HepG2 (cell line): ENCODE measurements around the gene NDC80. TPM values are rescaled to one million over a fixed set of nuclear protein-coding genes. Genes with fewer than 3 reads are reported as not detected.
A peak's percentile ranks its signal among the peaks of the same experiment; 100 is the strongest.

Source experiments
- BRD4 ChIP-seq: sonication (generic); formaldehyde crosslinking; IDR thresholded peaks from 2 replicates; pipeline ENCODE4 v1.4.0; 2020; ENCODE audit warnings: missing genetic modification reagents
- FLYWCH1 ChIP-seq: sonication (generic); formaldehyde crosslinking; IDR thresholded peaks from 2 replicates; pipeline ENCODE4 v1.8.1; 2023; ENCODE audit warnings: mild to moderate bottlenecking, missing genetic modification reagents
- GATAD2A ChIP-seq: IDR thresholded peaks from 2 replicates; pipeline ENCODE4 v1.6.1; 2016
- HMG20A ChIP-seq: IDR thresholded peaks from 2 replicates; pipeline ENCODE4 v1.6.1; 2016; ENCODE audit warnings: borderline replicate concordance
- KLF12 ChIP-seq: sonication (generic); formaldehyde crosslinking; IDR thresholded peaks from 2 replicates; pipeline ENCODE4 v1.4.0; 2020; ENCODE audit warnings: missing genetic modification reagents, borderline replicate concordance
- NCOR1 ChIP-seq: fragments of 200-600 bp; sonication (generic); IDR thresholded peaks from 2 replicates; pipeline ENCODE4 v1.7.0; 2017; ENCODE audit warnings: antibody characterized with exemption, low read length, borderline replicate concordance
- PAWR ChIP-seq: sonication (generic); formaldehyde crosslinking; IDR thresholded peaks from 2 replicates; pipeline ENCODE4 v1.4.0; 2020; ENCODE audit warnings: missing genetic modification reagents, mild to moderate bottlenecking, borderline replicate concordance
- SMAD1 ChIP-seq: sonication (generic); formaldehyde crosslinking; IDR thresholded peaks from 2 replicates; pipeline ENCODE4 v1.4.0; 2020; ENCODE audit warnings: missing genetic modification reagents, low read depth, mild to moderate bottlenecking, borderline replicate concordance
- U2AF1 ChIP-seq: fragments of 200-400 bp; formaldehyde crosslinking; optimal IDR thresholded peaks from 2 replicates; pipeline ENCODE3; 2017; ENCODE audit warnings: mild to moderate bottlenecking, low read depth, low read length
- ZBTB20 ChIP-seq: sonication (generic); formaldehyde crosslinking; IDR thresholded peaks from 2 replicates; pipeline ENCODE4 v1.8.1; 2023; ENCODE audit warnings: missing genetic modification reagents, low read depth, mild to moderate bottlenecking, borderline replicate concordance
- ZBTB8A ChIP-seq: sonication (generic); formaldehyde crosslinking; IDR thresholded peaks from 2 replicates; pipeline ENCODE4 v1.4.0; 2020; ENCODE audit warnings: mild to moderate bottlenecking, low read depth, missing genetic modification reagents, borderline replicate concordance
- ZFP90 ChIP-seq: sonication (generic); formaldehyde crosslinking; IDR thresholded peaks from 2 replicates; pipeline ENCODE4 v1.8.0; 2022; ENCODE audit warnings: missing genetic modification reagents, mild to moderate bottlenecking, inconsistent platforms, borderline replicate concordance
- ZMYM3 ChIP-seq: sonication (generic); formaldehyde crosslinking; IDR thresholded peaks from 2 replicates; pipeline ENCODE4 v1.5.1; 2020; ENCODE audit warnings: mild to moderate bottlenecking, missing genetic modification reagents
- ZNF343 ChIP-seq: sonication (generic); formaldehyde crosslinking; IDR thresholded peaks from 2 replicates; pipeline ENCODE4 v1.4.0; 2020; ENCODE audit warnings: mild to moderate bottlenecking, missing genetic modification reagents
- ZNF670 ChIP-seq: sonication (generic); formaldehyde crosslinking; IDR thresholded peaks from 2 replicates; pipeline ENCODE4 v1.8.0; 2022; ENCODE audit warnings: mild to moderate bottlenecking, missing genetic modification reagents, borderline replicate concordance
- ZNF737 ChIP-seq: sonication (generic); formaldehyde crosslinking; IDR thresholded peaks from 2 replicates; pipeline ENCODE4 v1.5.0; 2020; ENCODE audit warnings: missing genetic modification reagents, mild to moderate bottlenecking, borderline replicate concordance
- ZNF761 ChIP-seq: sonication (generic); formaldehyde crosslinking; conservative IDR thresholded peaks from 2 replicates; pipeline ENCODE4 v1.4.0; 2020; ENCODE audit warnings: mild to moderate bottlenecking, missing genetic modification reagents
- ZNF777 ChIP-seq: sonication (generic); formaldehyde crosslinking; IDR thresholded peaks from 2 replicates; pipeline ENCODE4 v1.4.0; 2020; ENCODE audit warnings: missing genetic modification reagents
- polyA plus RNA-seq, 8 experiments: library from polyadenylated mRNA; depleted of rRNA in 3 of 8; stranded (reverse) in 7 of 8; unstranded in 1 of 8; fragments of >200 nt; fragmentation: Illumina TruSeq in 4 of 8; extraction: Trizol in 4 of 8; gene quantifications; 2 replicates each; pipeline versions ENCODE4 v1.2.1 to v1.2.3, GENCODE V29; 2011 to 2016; ENCODE audit warnings: low read depth in 4 of 8, missing spikeins in 1 of 8, mixed read lengths in 1 of 8; ENCODE audit not compliant: insufficient read depth in 1 of 8
- total RNA-seq, 5 experiments: library from RNA; depleted of rRNA; stranded (reverse); fragments of >200 nt; fragmentation: Illumina TruSeq; extraction: Trizol; gene quantifications; 2 replicates each; pipeline ENCODE4 v1.2.3, GENCODE V29; 2016; ENCODE audit warnings: low read depth in 1 of 5
- TF ChIP-seq, protein P1 (sequence below): sonication (generic); formaldehyde crosslinking; IDR thresholded peaks from 2 replicates; pipeline ENCODE4 v1.4.0; 2020; ENCODE audit warnings: low read depth, missing genetic modification reagents
- TF ChIP-seq, protein P2 (sequence below): sonication (generic); formaldehyde crosslinking; IDR thresholded peaks from 2 replicates; pipeline ENCODE4 v1.5.1; 2020; ENCODE audit warnings: mild to moderate bottlenecking, missing genetic modification reagents, borderline replicate concordance

The NDC80 gene
- total and polyA plus RNA-seq, 2 of the 13 experiments (the other 11 are each of a cell fraction or from before 2014, with no cell fraction given) = 9.6 to 33.0 TPM

DNA sequence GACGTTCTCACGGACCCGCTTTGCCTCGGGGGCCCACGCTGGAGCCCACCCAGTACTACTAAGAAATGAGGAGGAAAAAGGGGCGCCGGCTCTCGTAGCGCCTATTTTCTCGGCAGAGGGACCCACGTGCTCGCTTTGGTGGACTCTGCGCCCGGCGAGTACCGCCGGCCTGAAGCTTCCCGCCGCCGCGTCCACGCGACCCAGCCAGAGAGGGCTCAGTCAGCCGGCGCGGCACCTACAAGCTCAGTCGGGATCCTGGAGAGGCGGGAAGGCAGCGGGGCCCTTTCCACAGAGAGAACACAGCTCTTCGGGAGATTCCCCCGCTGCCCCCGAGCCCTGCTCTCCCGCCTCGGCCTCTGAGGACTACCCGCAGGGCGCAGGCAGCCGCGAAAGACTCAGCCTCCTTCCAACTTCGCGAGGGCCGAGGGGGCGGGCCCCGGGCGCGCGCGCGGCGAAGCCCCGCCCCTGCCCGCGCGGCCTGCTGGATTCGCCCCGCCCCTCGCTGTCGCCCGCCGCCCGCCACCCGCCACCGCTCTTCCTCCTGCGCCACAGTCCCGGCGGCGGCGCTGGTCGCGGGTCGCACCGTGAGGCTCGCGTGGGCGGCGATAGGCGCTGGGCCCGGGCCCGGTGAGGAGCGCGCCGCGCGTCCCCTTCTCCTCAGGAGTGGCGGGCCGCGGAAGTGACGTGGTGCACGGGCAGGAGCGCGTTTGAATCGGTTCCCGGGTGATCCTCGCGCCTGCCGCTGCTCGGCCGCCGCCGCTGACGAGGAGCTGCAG, 84.0 kb downstream of the NDC80 start, which contains the start of gene SMCHD1 (continued):
- peak; percentile 54; the same call in 1 of the 2 replicates for TF ChIP-seq GATAD2A (CRISPR knock-in tag)
- TF ChIP-seq ZNF777 = 0 out of 2 replicates have a peak, but pooled peaks have one; percentile 15
- TF ChIP-seq BRD4 (CRISPR knock-in tag) = 0 out of 2 replicates have a peak, but pooled peaks have one; percentile 32
- no peak for TF ChIP-seq ZNF737 (CRISPR knock-in tag)
- peak; percentile 65 for TF ChIP-seq ZNF761 (CRISPR knock-in tag)
- peak; percentile 69 for TF ChIP-seq KLF12 (CRISPR knock-in tag)
- no peak for TF ChIP-seq U2AF1
- TF ChIP-seq, protein P1, sequence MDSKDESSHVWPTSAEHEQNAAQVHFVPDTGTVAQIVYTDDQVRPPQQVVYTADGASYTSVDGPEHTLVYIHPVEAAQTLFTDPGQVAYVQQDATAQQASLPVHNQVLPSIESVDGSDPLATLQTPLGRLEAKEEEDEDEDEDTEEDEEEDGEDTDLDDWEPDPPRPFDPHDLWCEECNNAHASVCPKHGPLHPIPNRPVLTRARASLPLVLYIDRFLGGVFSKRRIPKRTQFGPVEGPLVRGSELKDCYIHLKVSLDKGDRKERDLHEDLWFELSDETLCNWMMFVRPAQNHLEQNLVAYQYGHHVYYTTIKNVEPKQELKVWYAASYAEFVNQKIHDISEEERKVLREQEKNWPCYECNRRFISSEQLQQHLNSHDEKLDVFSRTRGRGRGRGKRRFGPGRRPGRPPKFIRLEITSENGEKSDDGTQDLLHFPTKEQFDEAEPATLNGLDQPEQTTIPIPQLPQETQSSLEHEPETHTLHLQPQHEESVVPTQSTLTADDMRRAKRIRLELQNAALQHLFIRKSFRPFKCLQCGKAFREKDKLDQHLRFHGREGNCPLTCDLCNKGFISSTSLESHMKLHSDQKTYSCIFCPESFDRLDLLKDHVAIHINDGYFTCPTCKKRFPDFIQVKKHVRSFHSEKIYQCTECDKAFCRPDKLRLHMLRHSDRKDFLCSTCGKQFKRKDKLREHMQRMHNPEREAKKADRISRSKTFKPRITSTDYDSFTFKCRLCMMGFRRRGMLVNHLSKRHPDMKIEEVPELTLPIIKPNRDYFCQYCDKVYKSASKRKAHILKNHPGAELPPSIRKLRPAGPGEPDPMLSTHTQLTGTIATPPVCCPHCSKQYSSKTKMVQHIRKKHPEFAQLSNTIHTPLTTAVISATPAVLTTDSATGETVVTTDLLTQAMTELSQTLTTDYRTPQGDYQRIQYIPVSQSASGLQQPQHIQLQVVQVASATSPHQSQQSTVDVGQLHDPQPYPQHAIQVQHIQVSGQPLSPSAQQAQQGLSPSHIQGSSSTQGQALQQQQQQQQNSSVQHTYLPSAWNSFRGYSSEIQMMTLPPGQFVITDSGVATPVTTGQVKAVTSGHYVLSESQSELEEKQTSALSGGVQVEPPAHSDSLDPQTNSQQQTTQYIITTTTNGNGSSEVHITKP = no peak
- TF ChIP-seq ZNF343 (CRISPR knock-in tag) = peak; percentile 74; the same call in 1 of the 2 replicates
- peak; percentile 17; the same call in 1 of the 2 replicates for TF ChIP-seq ZFP90 (CRISPR knock-in tag)
- TF ChIP-seq ZBTB20 (CRISPR knock-in tag) = peak; percentile 31; the same call in 1 of the 2 replicates
- no peak; the same call in 1 of the 2 replicates for TF ChIP-seq NCOR1
- peak; percentile 49; the same call in 1 of the 2 replicates for TF ChIP-seq SMAD1
- no peak for TF ChIP-seq ZBTB8A (CRISPR knock-in tag)
- no peak for TF ChIP-seq FLYWCH1 (CRISPR knock-in tag)
- TF ChIP-seq, protein P2, sequence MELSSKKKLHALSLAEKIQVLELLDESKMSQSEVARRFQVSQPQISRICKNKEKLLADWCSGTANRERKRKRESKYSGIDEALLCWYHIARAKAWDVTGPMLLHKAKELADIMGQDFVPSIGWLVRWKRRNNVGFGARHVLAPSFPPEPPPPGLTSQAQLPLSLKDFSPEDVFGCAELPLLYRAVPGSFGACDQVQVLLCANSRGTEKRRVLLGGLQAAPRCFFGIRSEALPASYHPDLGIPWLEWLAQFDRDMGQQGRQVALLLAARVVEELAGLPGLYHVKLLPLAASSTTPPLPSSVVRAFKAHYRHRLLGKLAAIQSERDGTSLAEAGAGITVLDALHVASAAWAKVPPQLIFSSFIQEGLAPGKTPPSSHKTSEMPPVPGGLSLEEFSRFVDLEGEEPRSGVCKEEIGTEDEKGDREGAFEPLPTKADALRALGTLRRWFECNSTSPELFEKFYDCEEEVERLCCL (CRISPR knock-in tag) = no peak
- TF ChIP-seq HMG20A (CRISPR knock-in tag) = no peak
- no peak for TF ChIP-seq PAWR (CRISPR knock-in tag)
- 0 out of 2 replicates have a peak, but pooled peaks have one; percentile 42 for TF ChIP-seq ZMYM3 (CRISPR knock-in tag)
- TF ChIP-seq ZNF670 (CRISPR knock-in tag) = 0 out of 2 replicates have a peak, but pooled peaks have one; percentile 16
